OCI-LY1 (cell line): ENCODE data around the gene ZDBF2.
"Not testable (repeated sequence)": the region's sequence is repeated elsewhere in the genome, so short reads cannot be mapped to it uniquely, and the experiment has no call there.

Experiments used
- H2AFZ ChIP-seq: fragments of 200-600 bp; sonication (generic), shearing (Covaris generic); 2 replicates; pipeline ENCODE4 v1.6.0; 2014; ENCODE audit warnings: antibody characterized with exemption, mild to moderate bottlenecking, low read length
- H3F3A ChIP-seq: fragments of 200-600 bp; sonication (generic), shearing (Covaris generic); 2 replicates; pipeline ENCODE4 v1.6.0; 2014; ENCODE audit warnings: mild to moderate bottlenecking, antibody characterized with exemption, low read length, moderate library complexity; ENCODE audit not compliant: insufficient read depth
- H3K27ac ChIP-seq: fragments of 200-600 bp; sonication (generic); 2 replicates; pipeline ENCODE4 v1.5.1; 2014; ENCODE audit warnings: low read length, mixed run types, mild to moderate bottlenecking, low read depth; ENCODE audit not compliant: poor library complexity, severe bottlenecking
- H3K27me3 ChIP-seq: fragments of 200-600 bp; sonication (generic); 2 replicates; pipeline ENCODE4 v1.6.0; 2014; ENCODE audit warnings: antibody characterized with exemption, mild to moderate bottlenecking, low read length, moderate library complexity; ENCODE audit not compliant: insufficient read depth
- H3K36me3 ChIP-seq: fragments of 200-600 bp; sonication (generic); 2 replicates; pipeline ENCODE4 v1.6.1; 2014; ENCODE audit warnings: mild to moderate bottlenecking, antibody characterized with exemption, low read length, moderate library complexity, mixed read lengths; ENCODE audit not compliant: insufficient read depth
- H3K4me1 ChIP-seq: fragments of 200-600 bp; sonication (generic); 2 replicates; pipeline ENCODE4 v1.5.1; 2014; ENCODE audit warnings: mild to moderate bottlenecking, low read length, moderate library complexity; ENCODE audit not compliant: insufficient read depth, severe bottlenecking
- H3K4me2 ChIP-seq: fragments of 200-600 bp; sonication (generic), shearing (Covaris generic); 2 replicates; pipeline ENCODE4 v1.6.1; 2014; ENCODE audit warnings: low read length
- H3K4me3 ChIP-seq: fragments of 200-600 bp; sonication (generic); 2 replicates; pipeline ENCODE4 v1.5.1; 2014; ENCODE audit warnings: low read length, low read depth, mild to moderate bottlenecking, mixed read lengths; ENCODE audit not compliant: poor library complexity, severe bottlenecking
- H3K79me2 ChIP-seq: fragments of 200-600 bp; shearing (Covaris generic); 2 replicates; pipeline ENCODE4 v1.6.1; 2016; ENCODE audit warnings: mixed run types, low read length, mixed read lengths; ENCODE audit not compliant: insufficient read depth
- H3K9ac ChIP-seq: fragments of 200-600 bp; sonication (generic), shearing (Covaris generic); 2 replicates; pipeline ENCODE4 v1.6.1; 2014; ENCODE audit warnings: mild to moderate bottlenecking, low read length, mixed read lengths
- H3K9me2 ChIP-seq: fragments of 200-600 bp; sonication (generic), shearing (Covaris generic); 2 replicates; pipeline ENCODE4 v1.6.1; 2014; ENCODE audit warnings: low read depth, mild to moderate bottlenecking, low read length, mixed read lengths
- H3K9me3 ChIP-seq: fragments of 200-600 bp; shearing (Covaris generic); 2 replicates; pipeline ENCODE4 v1.6.1; 2014; ENCODE audit warnings: low read length, mixed read lengths
- H4K20me1 ChIP-seq: fragments of 200-600 bp; sonication (generic), shearing (Covaris generic); 2 replicates; pipeline ENCODE4 v1.6.0; 2016; ENCODE audit warnings: mild to moderate bottlenecking, low read length; ENCODE audit not compliant: insufficient read depth
- EZH2 ChIP-seq: fragments of 200-600 bp; sonication (generic), shearing (Covaris generic); IDR thresholded peaks from 2 replicates; pipeline ENCODE4 v1.8.0; 2017; ENCODE audit warnings: borderline replicate concordance, mixed run types, mild to moderate bottlenecking, antibody characterized with exemption, low read length, moderate library complexity, mixed read lengths
- TF ChIP-seq, protein P1 (sequence below): fragments of 200-600 bp; sonication (generic), shearing (Covaris generic); IDR thresholded peaks from 2 replicates; pipeline ENCODE4 v1.5.1; 2017; ENCODE audit warnings: mild to moderate bottlenecking, antibody characterized with exemption, low read length, moderate library complexity, mixed read lengths

Gene ZDBF2

DNA sequence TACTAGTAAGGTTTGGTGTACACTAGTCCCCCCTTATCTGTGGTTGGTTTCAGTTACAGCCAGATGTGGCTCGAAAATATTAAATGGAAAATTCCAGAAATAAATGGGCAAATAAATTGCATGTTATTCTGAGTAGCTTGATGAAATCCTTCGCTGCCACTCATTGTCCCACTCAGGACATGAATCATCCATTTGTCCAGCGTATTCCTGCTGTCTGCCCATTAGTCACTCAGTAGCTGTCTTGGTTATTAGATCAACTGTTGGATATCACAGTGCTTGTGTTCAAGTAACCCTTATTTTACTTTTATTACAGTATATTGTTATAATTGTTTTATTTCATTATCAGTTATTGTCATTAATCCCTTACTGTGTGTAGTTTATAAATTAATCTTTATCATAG lies 21.7 kb downstream of the ZDBF2 start:
- Histone ChIP-seq H3K27me3 (no peaks in the 10 kb centered on the region), H4K20me1 (no peaks in the 10 kb centered on the region), H3F3A (no peaks in the 10 kb centered on the region; the same call in 1 of the 2 replicates), H3K9me2 (no peaks in the 10 kb centered on the region), H3K27ac (no peak overlapping the region), H3K4me3 (no peak overlapping the region), H2AFZ (no peak overlapping the region), H3K4me1 (no peaks in the 10 kb centered on the region), H3K9me3 (no peaks in the 10 kb centered on the region), H3K79me2 (no peaks in the 10 kb centered on the region), H3K9ac (no peak overlapping the region), H3K36me3 (no peaks in the 10 kb centered on the region), H3K4me2 (no peak overlapping the region)
- TF ChIP-seq, protein P1, sequence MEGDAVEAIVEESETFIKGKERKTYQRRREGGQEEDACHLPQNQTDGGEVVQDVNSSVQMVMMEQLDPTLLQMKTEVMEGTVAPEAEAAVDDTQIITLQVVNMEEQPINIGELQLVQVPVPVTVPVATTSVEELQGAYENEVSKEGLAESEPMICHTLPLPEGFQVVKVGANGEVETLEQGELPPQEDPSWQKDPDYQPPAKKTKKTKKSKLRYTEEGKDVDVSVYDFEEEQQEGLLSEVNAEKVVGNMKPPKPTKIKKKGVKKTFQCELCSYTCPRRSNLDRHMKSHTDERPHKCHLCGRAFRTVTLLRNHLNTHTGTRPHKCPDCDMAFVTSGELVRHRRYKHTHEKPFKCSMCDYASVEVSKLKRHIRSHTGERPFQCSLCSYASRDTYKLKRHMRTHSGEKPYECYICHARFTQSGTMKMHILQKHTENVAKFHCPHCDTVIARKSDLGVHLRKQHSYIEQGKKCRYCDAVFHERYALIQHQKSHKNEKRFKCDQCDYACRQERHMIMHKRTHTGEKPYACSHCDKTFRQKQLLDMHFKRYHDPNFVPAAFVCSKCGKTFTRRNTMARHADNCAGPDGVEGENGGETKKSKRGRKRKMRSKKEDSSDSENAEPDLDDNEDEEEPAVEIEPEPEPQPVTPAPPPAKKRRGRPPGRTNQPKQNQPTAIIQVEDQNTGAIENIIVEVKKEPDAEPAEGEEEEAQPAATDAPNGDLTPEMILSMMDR: no peak
- TF ChIP-seq EZH2: no peak

DNA sequence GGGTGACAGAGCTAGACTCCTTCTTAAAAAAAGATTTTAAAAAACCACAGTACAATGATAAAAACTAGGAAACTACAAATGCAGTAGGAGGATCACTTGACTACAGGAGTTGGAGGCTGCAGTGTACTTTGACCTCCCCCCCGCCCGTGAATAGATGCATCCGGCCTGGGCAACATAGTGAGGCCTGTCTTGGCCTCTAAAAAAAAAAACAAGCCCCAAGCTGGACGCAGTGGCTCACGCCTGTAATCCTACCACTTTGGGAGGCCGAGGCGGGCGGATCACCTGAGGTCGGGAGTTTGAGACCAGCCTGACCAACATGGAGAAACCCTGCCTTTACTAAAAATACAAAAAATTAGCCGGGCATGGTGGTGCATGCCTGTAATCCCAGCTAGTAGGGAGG lies 25.1 kb downstream of the ZDBF2 start:
- H3K4me1 ChIP-seq, H3K9me2 ChIP-seq, H3K9ac ChIP-seq, H3K27ac ChIP-seq, H3K4me2 ChIP-seq, H3K9me3 ChIP-seq, H3K4me3 ChIP-seq, H4K20me1 ChIP-seq, H3F3A ChIP-seq, H3K36me3 ChIP-seq, H3K79me2 ChIP-seq, H2AFZ ChIP-seq, H3K27me3 ChIP-seq: not testable (repeated sequence)

DNA sequence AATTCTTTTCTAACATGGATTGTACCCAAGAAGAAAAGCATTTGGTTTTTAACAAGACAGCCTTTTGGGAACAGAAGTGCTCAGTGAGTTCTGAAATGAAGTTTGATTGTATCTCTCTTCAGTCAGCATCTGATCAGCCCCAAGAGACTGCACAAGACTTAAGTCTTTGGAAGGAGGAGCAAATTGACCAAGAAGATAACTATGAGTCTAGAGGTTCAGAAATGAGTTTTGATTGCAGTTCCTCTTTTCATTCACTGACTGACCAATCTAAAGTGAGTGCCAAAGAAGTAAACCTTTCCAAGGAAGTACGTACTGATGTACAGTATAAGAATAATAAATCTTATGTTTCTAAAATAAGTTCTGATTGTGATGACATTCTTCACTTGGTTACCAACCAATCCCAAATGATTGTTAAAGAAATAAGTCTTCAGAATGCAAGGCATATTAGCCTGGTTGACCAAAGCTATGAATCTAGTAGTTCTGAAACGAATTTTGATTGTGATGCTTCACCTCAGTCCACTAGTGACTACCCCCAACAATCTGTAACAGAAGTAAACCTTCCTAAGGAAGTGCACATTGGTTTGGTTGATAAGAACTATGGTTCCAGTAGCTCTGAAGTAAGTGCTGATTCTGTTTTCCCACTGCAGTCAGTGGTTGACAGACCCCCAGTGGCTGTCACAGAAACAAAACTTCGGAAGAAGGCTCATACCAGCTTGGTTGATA lies 31.2 kb downstream of the ZDBF2 start:
- Histone ChIP-seq H3K27me3 (no peaks in the 10 kb centered on the region), H3K4me2 (no peak overlapping the region)

More for the DNA sequence above, 31.2 kb downstream of the ZDBF2 start:
- no peaks in the 10 kb centered on the region; the same call in 1 of the 2 replicates for H3F3A ChIP-seq
- no peaks in the 10 kb centered on the region for H4K20me1 ChIP-seq
- TF ChIP-seq, protein P1: no peak
- TF ChIP-seq EZH2: no peak
- H3K4me3 ChIP-seq: no peak overlapping the region
- no peaks in the 10 kb centered on the region for H3K9me2 ChIP-seq
- H3K27ac ChIP-seq: no peak overlapping the region
- H2AFZ ChIP-seq: no peak overlapping the region
- H3K79me2 ChIP-seq: no peaks in the 10 kb centered on the region
- H3K36me3 ChIP-seq: no peaks in the 10 kb centered on the region; the same call in 1 of the 2 replicates
- no peaks in the 10 kb centered on the region for H3K4me1 ChIP-seq
- no peaks in the 10 kb centered on the region for H3K9me3 ChIP-seq
- H3K9ac ChIP-seq: no peak overlapping the region
